HG03025 (cell line): Measurements from ENCODE around the gene HLCS.

Experiments used
- ATAC-seq: cut with Tn5 transposase; IDR thresholded peaks from one replicate; pipeline ENCODE4 v1.9.1; 2021; ENCODE audit warnings: mild to moderate bottlenecking, moderate library complexity; ENCODE audit not compliant: unreplicated experiment, low FRiP score

HLCS gene

DNA sequence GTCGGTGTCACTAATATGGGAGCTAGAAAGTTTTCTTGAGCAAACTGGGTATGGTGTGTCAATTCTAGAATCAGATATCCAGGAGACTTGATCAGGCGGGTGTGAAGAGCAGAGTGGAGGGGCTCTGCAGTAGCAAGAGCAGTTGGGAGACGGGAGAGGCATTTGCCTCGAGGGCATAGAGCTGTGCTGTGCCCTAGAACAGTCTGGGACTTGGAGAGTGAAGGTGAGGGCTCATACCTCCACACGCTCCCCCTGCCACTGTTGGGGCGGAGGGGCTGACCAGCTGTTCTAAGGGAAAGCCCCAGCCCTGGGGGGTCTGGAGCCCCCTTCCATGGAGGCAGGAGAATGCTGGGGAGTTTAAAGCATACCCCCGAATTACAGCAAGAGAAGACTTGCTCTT lies 233.7 kb downstream of the HLCS start:
- ATAC-seq: no peak

GRCh38 chr21:36732217-36732616 lies 234.3 kb downstream of the HLCS start:
- ATAC-seq: no peak

- no peak for ATAC-seq
Measured at GRCh38 chr21:36730291-36731281, 235.9 kb downstream of the HLCS start.

DNA sequence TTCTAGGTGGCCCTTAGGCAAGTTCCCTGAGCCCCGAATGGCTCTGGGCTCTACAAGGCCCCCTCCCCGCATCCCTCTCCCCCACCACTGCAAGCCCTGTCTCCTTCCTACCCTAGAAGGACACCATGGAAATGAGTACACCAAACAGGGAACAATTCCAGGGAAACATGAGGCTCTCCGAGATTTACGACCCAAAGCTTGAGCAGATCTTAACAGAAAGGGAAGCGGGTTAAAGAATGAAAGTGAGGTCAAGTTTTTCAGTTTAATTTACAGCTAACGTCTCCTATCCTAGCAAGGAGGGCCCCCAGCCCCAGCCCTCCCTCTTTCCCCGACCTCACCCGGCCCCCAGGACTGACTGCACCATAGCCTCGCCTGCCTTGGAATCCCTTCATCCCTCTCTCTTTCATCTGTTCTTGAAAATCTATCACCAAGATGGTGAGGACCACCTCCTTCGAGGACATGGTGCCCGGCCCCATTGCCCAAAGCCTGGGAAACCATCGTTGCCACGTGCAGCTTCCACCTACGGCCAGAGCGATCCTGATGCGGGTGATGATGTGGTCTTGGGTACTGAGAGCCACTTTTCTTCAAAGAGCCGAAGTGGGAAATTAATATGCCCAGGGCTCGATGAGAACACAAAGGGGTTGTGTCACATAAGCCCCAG lies 237.0 kb downstream of the HLCS start:
- ATAC-seq: no peak

DNA sequence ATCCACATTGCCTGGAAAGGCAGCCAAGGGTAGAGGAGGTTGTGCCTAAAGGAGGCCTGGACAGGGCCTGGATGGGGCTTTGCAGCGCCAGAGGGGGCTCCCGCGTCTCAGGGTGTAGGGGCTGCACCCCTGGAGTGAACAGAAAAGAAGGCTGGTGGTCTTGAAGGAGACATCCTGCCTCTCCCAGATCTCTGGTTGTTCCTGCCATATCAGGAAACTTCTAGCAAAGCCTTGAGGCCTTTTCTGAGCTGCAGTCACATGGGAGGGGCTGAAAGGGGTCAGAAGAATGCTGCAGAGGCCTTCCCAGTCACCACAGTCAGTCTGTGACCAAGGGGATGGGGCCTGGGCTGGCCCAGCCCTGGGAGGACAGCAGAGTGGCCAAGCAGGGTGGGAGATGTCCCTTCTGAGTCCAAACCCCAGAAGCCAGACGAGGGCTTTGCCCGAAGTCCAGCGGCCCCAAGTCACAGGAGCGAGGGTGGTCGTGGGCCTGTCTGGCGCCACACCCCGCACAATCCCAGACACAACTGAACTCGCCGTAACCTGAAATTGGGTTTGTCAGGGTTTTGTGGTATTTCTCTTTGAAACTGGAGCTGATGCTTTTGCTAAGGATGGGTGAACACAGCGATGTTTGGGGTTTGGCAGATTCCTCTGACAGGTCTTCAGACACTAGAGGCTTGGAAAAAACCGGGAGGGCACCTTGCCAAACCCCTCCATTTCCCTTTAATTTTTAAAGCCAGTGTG lies 237.9 kb downstream of the HLCS start:
- no peak for ATAC-seq

DNA sequence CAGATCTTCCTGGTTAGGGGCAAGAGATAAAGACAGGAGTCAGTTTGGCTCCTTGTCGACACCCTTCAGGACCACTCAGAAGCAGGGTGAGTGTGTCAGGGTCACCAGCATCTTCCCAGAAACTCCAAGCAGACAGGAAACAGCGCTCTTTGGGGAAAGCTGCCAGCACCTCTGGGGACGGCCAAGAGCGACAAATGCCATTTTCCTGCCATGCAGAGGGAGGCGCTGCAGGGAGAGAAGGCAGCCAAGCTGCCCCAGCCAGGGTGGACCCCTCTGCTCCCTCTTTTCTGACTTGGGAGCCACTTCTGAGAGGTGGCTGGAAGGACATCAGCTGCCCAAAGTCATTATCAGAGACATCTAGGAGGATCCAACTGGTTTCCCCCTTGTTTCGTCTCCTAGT lies 238.6 kb downstream of the HLCS start:
- ATAC-seq: no peak

GRCh38 chr21:36725793-36726386 lies 240.6 kb downstream of the HLCS start:
- ATAC-seq: no peak

- ATAC-seq: no peak
Measured at GRCh38 chr21:36724660-36725059, 241.8 kb downstream of the HLCS start.

- no peak for ATAC-seq
Measured at GRCh38 chr21:36723371-36723881, 243.0 kb downstream of the HLCS start.

- no peak for ATAC-seq
Measured at GRCh38 chr21:36722370-36723368, 243.8 kb downstream of the HLCS start.

GRCh38 chr21:36721817-36722216 lies 244.7 kb downstream of the HLCS start:
- no peak for ATAC-seq

DNA sequence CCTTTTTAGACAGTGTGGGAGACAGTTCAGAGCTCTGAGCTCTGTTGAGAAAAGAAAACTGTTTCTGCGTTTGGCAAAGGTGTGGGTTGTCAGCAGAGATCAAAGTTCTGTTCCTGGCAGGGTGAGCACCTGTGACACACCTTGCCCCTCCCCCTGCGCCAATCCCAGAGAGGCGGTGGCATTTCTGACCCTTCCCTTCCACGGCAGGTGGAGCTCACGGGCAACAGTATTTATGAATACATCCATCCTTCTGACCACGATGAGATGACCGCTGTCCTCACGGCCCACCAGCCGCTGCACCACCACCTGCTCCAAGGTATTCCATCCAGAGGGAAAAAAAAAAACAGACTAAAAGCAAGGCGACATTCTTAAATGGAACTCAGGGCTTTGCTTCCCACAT lies 246.9 kb downstream of the HLCS start:
- no peak for ATAC-seq

- no peak for ATAC-seq
Measured at GRCh38 chr21:36718951-36719501, 247.4 kb downstream of the HLCS start.

DNA sequence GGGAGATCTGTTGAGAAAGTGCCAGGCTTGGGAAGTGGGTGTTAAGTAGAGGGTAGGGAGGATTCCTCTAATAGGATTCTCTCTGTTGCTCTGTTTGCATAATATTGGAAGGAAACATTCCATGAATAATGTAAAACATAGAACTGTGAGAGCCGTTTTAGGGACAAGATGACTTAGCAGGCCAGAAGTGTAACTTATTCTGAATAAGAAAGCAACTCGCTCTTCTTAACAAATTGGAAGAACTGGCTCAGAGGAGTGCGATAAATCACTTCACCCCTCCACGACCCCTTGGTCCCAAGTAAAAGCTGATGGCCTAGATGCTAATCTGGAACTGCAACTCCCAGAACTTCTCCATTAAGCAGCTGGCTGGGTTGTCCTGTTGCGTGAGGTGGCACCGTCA lies 248.5 kb downstream of the HLCS start:
- no peak for ATAC-seq

DNA sequence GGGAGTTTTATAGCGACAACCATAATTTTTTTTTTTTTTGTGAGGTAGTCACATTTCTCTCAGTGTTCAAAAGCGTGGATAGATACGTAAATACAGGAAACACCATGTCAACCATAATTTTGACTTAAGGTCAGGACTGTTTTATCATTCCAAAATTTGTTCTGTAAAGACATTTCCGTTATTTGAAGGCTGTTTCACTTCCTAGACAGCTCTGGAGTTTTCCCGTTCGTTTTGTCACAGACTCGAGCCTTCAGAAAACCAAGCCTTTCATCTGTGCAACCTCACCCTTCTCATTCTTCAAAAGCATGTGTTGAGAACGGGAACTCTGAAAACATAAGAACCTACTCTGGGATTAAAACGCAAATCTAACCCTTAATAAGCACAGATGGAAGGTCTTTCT lies 249.6 kb downstream of the HLCS start:
- ATAC-seq: no peak

- no peak for ATAC-seq
Measured at GRCh38 chr21:36716387-36716786, 250.1 kb downstream of the HLCS start.

DNA sequence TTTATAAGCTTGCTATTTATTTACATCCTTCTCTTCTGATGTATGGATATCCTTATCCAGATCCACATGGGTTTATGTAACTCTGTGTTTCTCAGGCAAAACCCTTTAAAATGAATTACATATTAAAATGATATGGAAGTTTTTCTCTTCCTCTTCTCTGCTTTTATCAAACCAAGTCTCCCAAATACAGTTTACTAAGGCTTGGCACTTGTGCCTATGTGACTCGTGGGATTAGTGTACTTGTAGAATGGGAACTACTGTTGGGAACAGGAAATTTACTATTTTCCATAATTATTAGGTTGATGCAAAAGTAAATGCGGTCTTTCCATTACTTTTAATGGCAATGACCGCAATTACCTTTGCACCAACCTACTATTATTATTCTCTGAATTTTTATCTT lies 252.7 kb downstream of the HLCS start:
- ATAC-seq: no peak

GRCh38 chr21:36710729-36711048 lies 255.8 kb downstream of the HLCS start:
- ATAC-seq: no peak
